Measurements from ENCODE around the gene CEACAM1.
"Not testable (repeated sequence)": the region's sequence is repeated elsewhere in the genome, so short reads cannot be mapped to it uniquely, and the experiment has no call there.

GRCh38 chr19:42461231-42461630 lies 67.0 kb downstream of the CEACAM1 start:
- TF ChIP-seq POLR2AphosphoS5 (IDR thresholded peaks at IDR 0.05; ENCODE audit: low read depth, low read length); CTCF (IDR thresholded peaks at IDR 0.05): not testable (repeated sequence)
